SKM-1 (cell line): ENCODE measurements around the gene DHRS7C.
"Not testable (repeated sequence)": the region's sequence is repeated elsewhere in the genome, so short reads cannot be mapped to it uniquely, and the experiment has no call there.

Source experiments
- DNase-seq: peaks from one replicate; lab custom pipeline; 2025; ENCODE audit not compliant: unreplicated experiment; lab: John Stamatoyannopoulos, UW

DHRS7C gene

DNA sequence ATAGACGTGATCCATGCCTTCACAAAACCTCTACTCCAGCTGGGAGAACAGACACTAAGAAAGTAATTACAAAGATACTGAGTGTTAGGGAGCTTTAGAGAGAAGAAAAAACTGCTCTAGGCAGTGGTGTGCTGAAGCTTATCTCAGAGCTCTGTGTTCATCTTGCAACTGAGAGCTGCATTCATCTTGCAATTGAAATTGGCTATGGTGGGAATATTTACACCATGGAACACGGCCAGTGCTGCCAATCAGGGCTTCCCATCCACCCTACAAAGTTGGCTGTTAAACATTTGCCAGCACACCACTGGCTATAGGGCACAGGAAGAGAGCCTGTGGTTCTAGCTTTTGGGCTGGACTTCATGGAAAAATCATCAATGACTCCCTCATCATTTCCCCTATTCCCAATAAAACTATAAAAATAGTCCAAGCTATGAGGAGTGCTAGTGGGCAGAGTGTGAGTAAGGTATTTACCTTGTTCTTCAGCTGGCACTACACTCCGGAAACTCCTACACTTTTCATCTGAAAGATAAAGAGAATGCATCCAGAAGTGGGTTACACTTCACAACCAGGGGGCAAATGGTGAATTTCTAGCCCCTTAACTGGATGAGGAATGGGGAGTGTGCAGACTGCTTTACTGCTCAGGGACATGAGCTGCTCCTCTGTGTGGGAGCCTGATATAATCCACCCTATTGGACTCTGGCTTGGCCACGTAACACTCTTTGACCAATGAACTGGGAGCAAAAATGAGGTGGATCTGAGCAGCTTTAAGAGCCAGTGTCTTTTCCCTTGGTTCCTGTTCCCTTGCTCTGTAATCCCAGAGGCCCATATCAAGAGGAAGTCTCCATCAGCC lies 18.9 kb upstream of the DHRS7C start:
- no peak for DNase-seq

DNA sequence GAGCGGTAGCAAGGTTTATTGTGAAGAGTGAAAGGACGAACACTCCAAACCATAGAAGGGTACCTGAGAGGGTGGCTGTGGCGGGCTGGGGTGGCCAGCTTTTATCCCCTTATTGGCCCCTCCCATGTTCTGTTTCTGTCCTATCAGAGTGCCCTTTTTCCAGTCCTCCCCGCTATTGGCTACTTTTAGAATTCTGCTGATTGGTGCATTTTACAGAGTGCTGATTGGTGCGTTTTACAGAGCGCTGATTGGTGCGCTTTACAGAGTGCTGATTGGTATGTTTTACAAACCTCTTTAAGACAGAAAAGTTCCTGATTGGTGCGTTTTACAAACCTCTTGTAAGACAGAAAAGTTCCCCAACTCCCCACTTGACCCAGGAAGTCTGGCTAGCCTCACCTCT lies 18.0 kb upstream of the DHRS7C start:
- no peak for DNase-seq

DNA sequence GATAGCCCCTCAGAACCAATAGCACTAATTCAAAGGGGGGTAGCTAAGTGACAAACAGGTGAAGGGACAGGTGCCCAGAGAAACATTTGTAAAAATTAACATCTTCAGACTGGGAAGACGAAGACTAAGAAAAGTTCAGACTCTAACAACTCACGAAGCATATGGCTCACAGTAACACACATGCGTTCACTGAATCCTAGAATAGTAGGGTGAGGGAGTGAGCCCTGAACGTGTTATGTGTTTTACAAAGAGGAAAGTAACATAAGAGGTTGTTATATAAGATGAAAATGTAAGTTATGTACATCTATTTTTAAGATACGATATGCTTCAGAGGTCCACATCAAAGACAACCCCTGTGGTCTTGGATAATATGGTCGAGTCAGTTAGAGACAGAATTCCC lies 15.3 kb upstream of the DHRS7C start:
- DNase-seq: no peak

DNA sequence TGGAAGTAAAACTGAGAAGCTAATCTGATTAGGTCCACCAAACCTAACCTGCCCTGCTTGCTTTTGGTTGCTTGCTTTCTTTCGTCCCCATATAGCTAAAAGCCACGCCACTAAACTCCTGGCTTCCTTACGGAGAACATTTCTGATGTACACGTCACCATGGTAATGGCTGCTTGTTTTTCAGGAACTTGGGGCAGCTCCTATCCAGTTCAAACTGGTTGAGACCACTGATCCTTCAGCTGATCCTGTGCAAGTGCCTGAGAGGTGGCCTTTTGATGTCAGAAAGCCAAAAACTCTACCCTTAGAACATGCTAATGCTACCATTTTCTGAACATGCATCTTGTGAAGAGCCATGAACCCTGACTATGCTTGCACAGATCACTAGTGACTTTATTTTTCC lies 14.4 kb upstream of the DHRS7C start:
- DNase-seq: no peak

DNA sequence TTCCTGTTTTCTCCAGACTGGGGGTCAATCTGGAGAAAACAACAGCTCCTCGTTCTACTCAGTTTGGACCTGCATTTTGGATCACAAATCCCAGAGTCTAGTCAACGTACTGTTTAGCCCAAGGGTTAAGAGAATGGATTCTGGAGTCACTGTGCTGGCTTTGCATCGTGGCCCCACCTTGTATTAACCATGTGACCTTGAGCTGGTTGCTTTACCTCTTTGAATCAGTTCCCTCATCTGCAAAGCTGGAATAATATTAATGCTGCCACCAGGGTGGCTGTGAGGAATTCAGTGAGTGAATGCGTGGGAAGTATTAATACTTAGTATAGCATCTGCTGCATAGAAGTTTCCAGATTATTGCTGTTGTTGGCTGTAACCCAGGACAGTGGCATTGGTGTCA lies 11.3 kb upstream of the DHRS7C start:
- DNase-seq: no peak

DNA sequence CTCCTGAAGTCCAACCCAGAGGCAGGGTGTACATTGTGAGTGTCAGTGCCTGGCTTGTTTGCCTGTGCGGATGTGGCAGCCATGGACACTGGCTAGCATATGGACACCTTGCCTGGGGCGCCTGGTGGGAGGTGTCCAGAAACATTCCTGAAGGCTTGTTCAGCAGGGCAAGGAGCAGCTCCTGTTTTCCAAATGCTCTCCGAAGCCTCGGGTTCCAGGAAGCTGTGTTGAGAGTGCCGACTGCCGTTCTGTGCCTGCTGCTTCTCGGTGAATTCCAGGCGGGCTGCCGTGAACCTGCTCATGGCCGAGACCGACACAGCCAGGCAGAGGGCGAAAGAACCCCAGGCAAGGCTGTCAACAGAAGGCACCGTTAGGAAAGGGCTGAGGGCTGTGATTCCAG lies 10.9 kb upstream of the DHRS7C start:
- no peak for DNase-seq

DNA sequence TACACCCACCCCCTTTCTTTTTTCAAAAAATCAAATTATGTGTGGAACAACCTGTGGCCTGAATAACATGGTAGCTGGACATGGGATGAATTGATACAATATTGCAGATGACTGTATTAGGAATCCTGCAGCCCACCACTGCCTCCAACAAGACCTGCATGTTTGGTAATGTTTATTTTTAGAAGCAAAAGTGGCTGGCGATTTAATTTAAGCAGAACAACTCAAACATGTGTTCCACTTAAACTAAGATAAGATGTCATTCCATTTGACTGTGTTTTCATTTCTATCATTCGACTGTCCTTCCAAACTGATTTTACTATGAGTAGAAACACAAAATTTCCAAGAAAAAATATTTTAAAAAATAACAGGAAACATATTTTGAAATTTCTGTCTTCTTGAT lies 10.1 kb upstream of the DHRS7C start:
- DNase-seq: no peak

DNA sequence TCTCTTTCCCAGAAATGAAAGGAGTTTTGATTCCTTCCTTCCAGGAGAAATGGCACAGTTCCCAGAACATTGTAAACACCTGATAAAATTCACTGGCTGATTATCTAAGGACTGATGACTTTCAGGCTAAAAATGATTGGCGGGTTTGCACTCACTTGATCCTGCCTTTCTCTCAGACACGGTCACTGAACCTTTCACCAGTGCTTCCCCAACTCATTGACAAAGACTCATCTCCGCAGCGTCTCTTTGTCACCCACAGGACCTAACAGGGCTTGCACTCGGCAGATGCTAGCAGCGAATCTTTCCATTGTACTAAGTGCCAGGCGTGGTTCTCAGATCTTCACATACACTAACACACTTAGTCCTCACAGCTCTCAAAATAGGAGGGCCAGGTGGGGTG lies 7.3 kb upstream of the DHRS7C start:
- no peak for DNase-seq

DNA sequence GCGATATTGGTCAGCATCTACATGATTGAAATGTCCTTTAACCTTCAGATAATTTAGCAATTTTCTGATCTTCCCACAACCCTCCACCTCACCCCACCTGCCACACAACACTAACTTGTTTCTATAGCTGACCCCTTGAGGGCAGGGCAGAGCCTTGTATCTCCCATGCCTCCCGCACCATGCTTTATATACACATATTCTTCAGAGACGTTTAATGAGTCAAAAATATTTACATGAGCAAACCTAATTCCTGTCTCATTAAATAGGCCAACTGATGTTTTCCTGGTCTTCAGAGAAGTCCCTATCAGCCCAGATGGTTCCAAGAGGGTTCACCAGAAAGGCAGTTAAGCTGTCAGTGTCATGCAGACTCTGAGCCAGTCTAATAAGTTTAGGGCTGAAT lies 6.6 kb upstream of the DHRS7C start:
- no peak for DNase-seq

DNA sequence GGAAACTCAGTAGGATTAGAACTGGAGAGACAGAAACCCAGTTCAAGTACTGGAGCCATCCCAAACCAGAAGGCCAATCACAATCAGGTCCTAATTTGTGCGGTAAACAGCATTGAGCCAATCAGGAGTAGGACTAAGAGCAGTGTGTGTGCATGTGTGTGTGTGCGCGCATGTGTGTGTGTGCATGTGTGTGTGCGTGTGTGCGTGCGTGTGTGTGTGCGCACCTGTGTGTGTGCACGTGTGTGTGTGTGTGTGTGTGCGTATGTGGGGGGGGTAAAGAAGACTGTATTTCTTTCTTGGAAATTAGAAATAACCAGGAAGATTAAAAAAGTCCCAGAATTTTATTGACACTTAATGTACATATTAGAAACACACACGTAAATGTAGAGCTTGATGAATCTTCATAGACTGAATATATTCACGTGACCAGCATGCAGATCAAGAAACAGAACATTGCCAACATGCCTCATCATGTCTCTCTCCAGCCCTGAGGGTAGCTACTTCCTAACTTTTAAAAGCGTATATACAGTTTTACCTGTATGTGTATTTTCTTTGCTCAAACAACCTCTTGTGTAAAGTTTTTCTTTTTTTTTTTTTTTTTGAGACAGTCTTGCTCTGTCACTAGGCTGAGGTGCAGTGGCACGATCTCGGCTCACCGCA lies 919 bp upstream of the DHRS7C start:
- no peak for DNase-seq

DNA sequence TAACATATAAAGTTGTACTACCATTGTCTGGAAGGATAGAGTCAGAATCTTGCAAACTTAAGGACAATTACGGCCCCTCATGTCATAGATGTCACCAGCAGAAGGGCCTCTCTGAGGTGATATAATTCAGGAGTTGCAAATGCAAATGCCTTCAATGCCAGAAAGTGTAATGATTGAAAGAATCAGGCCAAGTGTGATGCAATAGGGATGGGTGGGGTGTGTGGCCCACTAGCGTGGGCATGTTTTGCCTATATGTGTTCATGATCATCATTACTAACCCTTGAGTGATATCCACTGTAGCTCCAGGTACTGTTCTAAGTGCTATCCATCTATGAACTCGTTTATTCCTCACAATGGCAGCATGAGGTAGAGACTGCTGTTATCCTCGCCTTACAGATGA lies 1.1 kb downstream of the DHRS7C start:
- DNase-seq: no peak

DNA sequence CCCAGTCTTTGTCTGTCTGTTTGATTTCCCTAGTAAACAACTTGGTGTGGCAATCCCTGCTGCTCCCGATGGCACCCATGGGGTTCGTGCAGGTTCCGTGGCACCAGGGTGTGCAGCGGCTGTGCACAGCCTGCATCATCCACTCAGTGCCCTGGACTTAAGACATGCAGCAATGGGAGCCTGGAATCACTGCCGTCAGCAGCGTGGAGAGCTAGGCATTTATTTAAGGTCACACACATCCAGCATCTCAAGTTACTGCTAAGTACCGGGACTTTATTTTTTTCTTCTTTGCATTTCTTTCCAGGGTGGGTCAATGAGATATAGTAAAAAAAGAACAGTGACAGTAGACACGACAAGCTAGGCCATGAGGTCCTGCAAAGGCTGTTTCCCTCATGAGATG lies 2.8 kb downstream of the DHRS7C start:
- no peak for DNase-seq

DNA sequence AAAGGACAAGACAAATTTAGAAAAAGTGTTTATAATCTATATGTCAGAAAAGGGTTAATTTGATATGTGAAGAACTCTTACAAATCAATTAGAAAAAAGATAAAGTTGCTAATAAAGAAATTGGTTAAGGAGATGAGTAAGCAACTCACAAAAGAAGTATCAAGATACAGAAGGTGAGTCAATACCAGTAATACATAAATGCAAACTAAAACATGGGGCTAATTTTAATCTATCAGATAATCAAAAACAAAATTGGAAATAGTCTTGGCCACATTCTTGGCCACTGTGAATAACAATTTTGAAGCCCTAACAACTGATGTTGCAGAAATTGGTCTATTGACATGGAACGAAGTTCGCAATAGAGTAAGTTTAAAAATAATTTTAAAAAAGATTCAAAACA lies 6.8 kb downstream of the DHRS7C start:
- DNase-seq: no peak

DNA sequence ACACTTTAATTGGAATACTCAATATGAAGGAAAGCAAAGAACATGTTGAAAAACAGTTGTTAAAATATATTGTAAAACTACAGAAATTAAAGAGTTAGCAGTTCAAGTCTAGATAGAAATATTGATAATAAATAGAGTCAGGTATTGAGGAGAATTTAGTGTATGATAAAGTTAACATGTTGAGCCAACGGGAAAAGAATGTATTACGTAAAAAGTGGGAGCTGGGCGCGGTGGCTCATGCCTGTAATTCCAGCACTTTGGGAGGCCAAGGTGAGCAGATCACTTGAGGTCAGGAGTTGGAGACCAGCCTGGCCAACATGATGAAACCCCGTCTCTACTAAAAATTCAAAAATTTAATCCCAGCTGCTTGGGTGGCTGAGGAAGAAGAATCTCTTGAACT lies 7.9 kb downstream of the DHRS7C start:
- not testable (repeated sequence) for DNase-seq

DNA sequence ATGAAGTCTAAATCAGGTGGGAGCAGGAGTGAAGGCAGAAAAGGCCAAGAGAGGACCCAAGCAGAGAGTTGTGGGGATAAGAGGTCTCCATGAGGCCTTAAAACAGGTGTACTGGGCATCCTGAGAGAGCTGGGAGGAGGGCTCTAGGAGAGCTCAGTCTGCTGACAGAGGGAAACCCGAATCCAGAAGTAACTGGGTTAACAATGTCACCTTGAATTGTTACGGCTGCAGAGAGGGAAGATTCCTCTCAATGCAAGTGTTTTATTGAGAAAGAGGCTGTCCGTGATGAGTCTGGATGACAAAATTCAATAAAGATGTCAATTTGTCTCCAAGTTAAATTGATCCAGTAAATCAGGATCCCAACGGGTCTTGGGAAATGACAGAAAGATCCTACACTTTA lies 8.3 kb downstream of the DHRS7C start:
- DNase-seq: no peak

DNA sequence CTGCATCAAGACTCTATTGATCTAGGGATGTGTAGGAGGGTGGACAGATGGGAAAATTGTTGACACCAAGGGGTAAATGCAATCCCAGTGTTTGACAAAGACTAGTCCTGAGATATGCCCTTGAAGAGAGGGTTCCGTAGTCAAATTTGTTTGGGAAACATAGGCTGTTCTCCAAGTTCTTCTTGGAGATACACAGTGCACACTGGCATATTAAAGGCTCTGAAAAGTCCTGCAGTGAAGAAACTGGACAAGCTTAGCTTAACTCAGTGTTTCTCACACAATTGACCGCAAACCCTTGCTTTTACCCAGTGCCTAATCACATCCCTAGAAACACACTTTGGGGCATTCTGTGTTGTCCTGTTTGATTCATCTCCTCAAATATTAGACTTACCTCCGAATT lies 10.8 kb downstream of the DHRS7C start:
- no peak for DNase-seq

DNA sequence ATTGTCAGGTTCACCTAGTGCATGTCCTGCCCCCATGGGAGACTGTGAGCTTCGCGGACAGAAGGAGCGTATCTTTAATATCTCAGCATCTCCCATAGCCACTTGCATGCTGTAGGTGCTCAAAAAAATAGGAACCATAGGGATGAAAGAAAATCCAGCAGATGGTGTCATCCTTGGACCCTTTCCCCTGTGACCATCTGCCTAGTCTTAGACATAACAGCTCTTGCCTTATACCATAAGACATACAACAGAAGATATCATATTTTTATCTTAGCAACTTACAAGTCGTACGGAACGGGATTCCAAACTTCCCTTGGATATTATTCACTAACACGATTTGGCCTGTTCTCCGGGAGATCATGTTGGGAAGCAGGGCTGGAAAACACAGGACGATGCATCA lies 14.5 kb downstream of the DHRS7C start:
- DNase-seq: no peak

DNA sequence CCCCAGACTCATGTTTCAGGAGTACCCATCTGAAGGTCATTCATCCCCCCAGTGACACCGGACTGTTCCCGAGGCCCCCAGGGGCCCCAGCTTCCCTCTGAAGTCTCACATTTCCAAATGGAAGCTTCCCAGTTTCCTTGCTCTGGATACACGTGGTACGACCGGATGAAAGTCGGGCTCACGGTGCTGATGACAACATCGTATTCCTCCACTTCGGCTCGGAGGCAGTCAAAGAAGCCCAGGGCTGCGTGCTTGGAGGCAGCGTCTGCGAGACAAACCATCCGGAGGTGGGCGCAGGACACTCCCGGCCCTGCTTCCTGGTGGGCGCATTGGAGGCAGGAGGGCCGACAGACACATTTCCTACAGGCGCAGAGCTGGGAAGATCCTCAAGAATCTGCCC lies 18.7 kb downstream of the DHRS7C start:
- DNase-seq: no peak

DNA sequence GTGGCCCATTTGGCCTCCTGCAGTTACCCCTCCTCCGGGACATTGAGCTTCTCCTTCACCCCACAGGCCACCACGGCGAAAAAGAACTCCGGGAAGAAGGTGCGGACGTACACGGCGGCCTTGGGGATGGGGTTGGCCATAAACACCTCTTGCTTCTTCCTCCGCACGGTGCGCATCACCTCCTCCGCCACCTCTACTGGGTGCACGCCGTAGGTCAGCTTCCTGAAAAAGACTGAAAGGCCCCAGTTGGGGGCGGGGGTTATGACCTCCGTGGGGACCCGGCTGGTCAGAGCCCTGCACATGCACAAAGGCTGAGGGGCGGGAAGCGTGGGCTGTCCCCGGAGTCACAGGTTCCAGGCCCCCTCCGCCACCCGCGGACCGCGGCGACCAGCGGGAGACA lies 19.9 kb downstream of the DHRS7C start:
- no peak for DNase-seq

DNA sequence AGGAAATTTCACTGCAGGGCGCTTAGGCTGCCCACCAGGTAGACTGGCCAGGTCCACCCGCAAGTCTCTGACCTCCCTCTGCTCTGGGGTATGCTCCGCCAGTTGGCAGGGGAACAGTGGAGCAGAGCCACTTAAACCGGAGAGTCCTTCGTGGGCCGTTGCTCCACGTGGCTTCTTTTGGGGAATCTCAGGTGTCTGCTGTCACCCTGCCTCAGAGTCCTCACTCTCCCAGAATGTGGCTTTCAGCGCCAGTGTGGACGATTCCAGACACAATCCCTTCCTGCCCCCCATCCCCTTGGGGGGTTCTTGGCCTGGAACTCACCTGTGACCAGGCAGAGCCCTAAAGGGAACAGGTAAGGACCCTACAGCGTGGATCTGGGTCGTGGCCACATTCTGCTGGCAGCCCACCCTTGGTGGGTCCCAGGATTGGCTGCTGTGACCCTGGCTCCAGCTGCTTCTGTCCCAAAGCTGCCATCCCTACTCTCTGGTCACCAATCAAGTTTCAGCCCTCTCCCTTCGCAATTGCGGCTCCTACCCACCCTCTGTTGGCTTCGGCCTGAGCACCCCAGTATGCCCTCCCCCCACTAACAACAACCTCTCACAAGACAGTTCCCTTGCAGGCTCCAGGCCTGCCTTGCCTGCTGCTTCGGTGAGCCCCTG lies 22.2 kb downstream of the DHRS7C start:
- no peak for DNase-seq

DNA sequence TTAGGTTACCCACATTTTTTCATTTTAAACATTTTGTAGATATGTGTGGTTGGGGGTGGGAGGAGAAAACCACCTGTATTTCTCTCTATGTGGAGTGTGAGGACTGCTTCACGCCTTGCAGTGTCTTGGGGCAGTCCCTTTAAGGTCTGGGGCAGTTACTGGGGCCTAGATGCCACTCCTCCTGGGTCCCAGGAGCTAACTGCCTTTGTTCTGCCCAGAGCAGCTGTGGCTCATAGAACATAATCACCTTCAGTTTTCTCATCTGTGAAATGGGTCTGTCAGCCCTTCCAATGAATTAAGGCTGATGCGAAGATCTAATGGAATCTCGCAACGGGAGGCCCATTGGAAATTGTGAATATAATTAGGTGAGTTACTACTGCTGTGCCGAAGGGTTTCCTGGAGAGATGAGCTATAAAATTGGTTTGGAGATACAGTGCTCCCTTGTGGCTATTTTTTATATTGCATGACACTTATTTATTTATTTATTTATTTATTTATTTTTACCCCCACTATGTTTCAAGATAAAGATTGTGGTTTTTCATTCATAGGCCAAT lies 22.9 kb downstream of the DHRS7C start:
- no peak for DNase-seq

DNA sequence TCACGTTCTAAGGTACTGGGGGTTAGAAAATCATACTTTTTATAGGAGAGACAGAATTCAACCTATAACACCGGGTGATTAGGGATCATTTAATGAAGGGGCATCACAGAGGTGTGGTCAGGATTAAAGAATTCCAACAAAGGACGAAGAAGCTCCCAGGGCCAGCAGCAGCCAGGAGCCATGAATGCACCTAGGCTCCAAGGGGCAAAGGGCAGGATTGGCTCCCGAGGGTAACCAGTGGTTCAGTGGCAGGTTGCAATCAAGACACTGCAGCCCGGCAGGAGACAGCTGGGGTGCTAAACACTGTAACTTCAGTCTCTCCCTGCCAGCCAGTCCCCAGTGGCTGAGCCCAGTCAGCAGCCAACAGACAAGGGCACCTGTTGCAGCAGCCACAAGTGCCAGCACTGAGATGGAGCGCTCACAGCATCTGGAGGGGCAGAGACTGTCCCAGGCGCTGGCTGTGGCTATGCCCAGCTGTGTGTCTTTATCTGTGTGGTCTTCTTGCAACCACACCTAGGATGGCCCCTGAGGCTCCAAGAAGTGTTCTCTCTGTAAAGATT lies 23.9 kb downstream of the DHRS7C start:
- no peak for DNase-seq
